ENCODE measurements around the gene PAX2.

The PAX2 gene

DNA sequence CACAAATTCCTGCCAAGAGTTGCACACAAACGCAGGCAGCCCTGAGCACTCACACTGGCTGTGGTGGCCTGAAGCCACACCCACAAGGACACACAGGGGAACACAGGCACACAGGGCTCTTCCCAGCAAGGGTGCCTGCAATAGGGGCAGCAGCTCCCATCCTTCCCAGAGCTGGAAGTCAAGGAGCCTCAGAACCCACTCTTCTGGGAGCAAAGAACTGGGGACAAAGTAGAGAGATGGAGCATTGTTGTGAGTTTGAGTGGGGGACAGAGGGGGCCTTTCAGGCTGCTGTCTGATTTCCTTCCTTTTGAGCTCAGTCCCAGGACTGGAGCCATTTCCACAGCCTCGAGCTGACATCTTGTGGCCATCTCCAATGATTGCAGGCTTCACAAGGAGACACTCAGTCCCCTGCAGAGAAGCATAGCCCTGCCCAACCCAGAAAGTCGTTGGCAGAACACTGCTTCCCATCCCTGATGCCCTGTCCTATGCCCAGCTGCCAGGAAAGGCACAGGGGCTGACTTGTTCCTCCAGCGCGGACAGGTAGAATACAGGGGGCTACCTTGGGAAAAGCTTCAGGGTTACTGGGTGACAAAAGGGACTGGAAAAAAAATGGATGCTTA is 133.0 kb downstream of the PAX2 start:
- DNase-seq, result peak; percentile 87
- in situ Hi-C loops (cut with HindIII; ENCODE audit: low pct_ligation_motif_present, low pct_unique_long_range_greater_than_20kb, low sequenced_read_pairs), result loop anchor here (25.0 kb wide), 1 partner anchor 316 kb away; no protein-coding TSS in a partner anchor
